ENCODE measurements around the gene TMPRSS13.

DNA sequence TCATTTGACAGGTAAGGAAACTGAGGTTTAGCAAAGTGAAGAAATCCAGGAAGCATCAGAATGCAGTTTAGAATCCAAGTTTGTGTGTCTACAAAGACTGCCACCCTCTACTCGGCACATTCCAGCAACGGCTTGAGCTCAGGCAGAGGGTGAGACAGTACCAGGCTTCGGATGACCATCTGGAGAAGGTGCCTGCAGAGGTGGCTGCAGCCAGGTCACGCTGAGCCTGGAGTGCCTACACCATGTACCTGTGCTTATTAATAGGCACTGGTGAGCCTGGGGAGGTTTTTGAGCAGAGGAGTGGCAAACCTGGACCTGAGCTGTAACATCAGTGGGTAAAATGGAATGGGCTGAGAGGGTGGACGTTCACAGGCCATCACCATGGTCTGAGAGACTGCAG, 57.4 kb downstream of the TMPRSS13 start:
- TF ChIP-seq CTCF (conservative IDR thresholded peaks at IDR 0.05) (no peak), EZH2 (IDR thresholded peaks at IDR 0.05; ENCODE audit: low read depth) (no peak)
